H4 (cell line): ENCODE measurements around the gene AAK1. TPM values are rescaled to one million over a fixed set of nuclear protein-coding genes. Genes with fewer than 3 reads are reported as not detected.
"Not testable (repeated sequence)": the region's sequence is repeated elsewhere in the genome, so short reads cannot be mapped to it uniquely, and the experiment has no call there.

Experiments
- DNase-seq: peaks from one replicate; pipeline ENCODE4 v3.0.0-alpha.2; 2015; ENCODE audit warnings: low spot score
- total RNA-seq: library from RNA; depleted of rRNA; stranded (reverse); fragments of >200 nt; shearing (Covaris generic); gene quantifications from 2 replicates; pipeline ENCODE4 v1.2.3, GENCODE V29; 2014; rRNA removed

Gene AAK1
- total RNA-seq, 1 experiment from 2014 or later = 19.8 TPM

GRCh38 chr2:69453475-69454129 is 189.9 kb downstream of the AAK1 start:
- no peak for DNase-seq

GRCh38 chr2:69452687-69453086 is 190.9 kb downstream of the AAK1 start:
- no peak for DNase-seq

GRCh38 chr2:69450735-69451416 is 192.7 kb downstream of the AAK1 start:
- DNase-seq = no peak

- DNase-seq = no peak
These were observed 193.6 kb downstream of the AAK1 start for GRCh38 chr2:69449906-69450305.

- not testable (repeated sequence) for DNase-seq
These were observed 199.9 kb downstream of the AAK1 start for GRCh38 chr2:69443673-69444072.

- not testable (repeated sequence) for DNase-seq
These were observed 204.0 kb downstream of the AAK1 start for GRCh38 chr2:69439499-69439898.

GRCh38 chr2:69438580-69438979 is 205.0 kb downstream of the AAK1 start:
- no peak for DNase-seq

GRCh38 chr2:69437751-69438154 is 205.8 kb downstream of the AAK1 start:
- DNase-seq = no peak

- peak; percentile 92 for DNase-seq
These were observed 206.4 kb downstream of the AAK1 start, which contains the start of gene NFU1 for GRCh38 chr2:69436938-69437750. Gene NFU1, minus strand, starts transcription at chr2:69437435. Its CDS starts 13 bp downstream, at chr2:69437422.

GRCh38 chr2:69436596-69436937 is 207.0 kb downstream of the AAK1 start:
- no peak for DNase-seq

GRCh38 chr2:69434753-69435152 is 208.8 kb downstream of the AAK1 start:
- DNase-seq = no peak

- DNase-seq = no peak
These were observed 213.9 kb downstream of the AAK1 start for GRCh38 chr2:69429491-69430183.

GRCh38 chr2:69428981-69429380 is 214.6 kb downstream of the AAK1 start:
- DNase-seq = no peak

GRCh38 chr2:69424419-69424818 is 219.1 kb downstream of the AAK1 start:
- no peak for DNase-seq

GRCh38 chr2:69422198-69422597 is 221.3 kb downstream of the AAK1 start:
- DNase-seq = no peak

- DNase-seq = not testable (repeated sequence)
These were observed 224.4 kb downstream of the AAK1 start for GRCh38 chr2:69419111-69419510.

GRCh38 chr2:69416147-69416546 is 227.4 kb downstream of the AAK1 start:
- DNase-seq = no peak

Other genes with a start within 250 kb of the AAK1 start
- 42.6 and 56.4 TPM in 2 replicates for gene NFU1, start 206.3 kb downstream of the AAK1 start, total RNA-seq
- 9.8 and 19.8 TPM in 2 replicates for gene ANXA4, start 98.4 kb upstream of the AAK1 start, total RNA-seq
- 3.1 and 7.5 TPM in 2 replicates for gene GMCL1, start 185.9 kb upstream of the AAK1 start, total RNA-seq